Dermis microvascular lymphatic vessel endothelial cell (primary cell): Measurements from ENCODE around the gene SLC30A1. TPM values are rescaled to one million over a fixed set of nuclear protein-coding genes. Genes with fewer than 3 reads are reported as not detected.
A peak's percentile ranks its signal among the peaks of the same experiment; 100 is the strongest.
"Not testable (repeated sequence)": the region's sequence is repeated elsewhere in the genome, so short reads cannot be mapped to it uniquely, and the experiment has no call there.

Experiments used
- DNase-seq, 2 donors: peaks; one replicate each; pipeline versions ENCODE4 v3.0.0 to v3.0.0-alpha.2; 2010; ENCODE audit warnings: low read depth in 2 of 2
- total RNA-seq: library from RNA; depleted of rRNA; stranded (reverse); fragments of >200 nt; gene quantifications from 2 replicates; pipeline ENCODE4 v1.2.1, GENCODE V29; 2014

Gene SLC30A1
- total RNA-seq, 1 donor from 2014 or later = 27.9 TPM

DNA sequence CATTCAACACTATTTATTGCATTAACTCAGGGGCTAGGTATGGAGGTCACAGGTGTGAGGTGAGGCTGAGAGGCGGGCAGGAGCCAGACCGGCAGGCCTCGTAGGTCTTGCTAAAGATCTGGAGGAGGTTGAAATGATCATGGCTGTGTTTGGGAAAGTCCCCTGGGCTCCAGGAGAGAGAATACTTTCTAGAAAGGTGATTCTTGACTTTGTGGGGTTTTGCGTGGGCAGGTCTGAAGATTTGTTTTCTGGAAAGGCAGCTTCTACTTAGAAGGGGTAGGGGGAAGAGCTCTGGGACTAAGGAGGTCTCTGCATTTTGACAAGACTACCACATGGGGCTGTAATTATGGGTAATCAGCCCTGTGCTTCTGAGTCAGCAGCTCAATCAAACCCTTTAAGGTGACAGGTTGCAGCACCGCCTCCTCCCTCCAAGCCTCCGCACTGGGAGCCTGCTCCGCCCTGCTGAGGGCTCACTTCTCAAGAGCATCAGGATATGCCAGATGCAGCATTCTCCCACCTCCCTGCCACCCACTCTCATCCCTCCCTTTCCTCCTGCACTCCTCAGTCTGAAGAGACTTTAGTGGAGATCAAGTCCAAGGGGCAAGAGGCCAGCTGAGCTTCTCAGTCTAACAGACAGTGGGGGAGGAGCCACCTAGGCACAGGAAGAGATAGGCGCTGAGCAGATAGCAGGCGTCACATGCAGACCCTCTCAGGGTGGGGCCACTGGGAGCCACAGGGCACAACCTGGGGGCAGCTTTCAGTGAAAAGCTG is 30.5 kb downstream of the SLC30A1 start:
- no peak for DNase-seq

- DNase-seq = no peak
Observed at GRCh38 chr1:211547710-211548109, 31.3 kb downstream of the SLC30A1 start.

DNA sequence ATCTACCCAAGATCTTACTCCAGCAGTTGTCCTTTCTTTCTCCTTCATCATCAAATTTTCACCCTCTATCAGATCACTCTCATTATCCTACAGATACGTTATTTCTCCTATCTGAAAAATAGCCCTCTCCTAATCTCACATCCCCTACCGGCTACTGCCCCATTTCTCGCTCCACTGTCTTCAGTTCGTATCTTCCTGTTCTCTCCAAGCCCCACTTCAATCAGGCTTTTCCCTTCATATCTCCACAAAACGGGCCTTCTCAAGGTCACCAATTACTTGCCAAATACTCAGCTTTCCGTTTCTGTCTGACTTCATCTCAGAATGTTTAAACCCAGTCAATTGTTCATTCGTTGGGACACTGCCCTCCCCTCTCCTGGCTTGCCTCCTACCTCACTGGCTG is 32.4 kb downstream of the SLC30A1 start:
- no peak for DNase-seq

DNA sequence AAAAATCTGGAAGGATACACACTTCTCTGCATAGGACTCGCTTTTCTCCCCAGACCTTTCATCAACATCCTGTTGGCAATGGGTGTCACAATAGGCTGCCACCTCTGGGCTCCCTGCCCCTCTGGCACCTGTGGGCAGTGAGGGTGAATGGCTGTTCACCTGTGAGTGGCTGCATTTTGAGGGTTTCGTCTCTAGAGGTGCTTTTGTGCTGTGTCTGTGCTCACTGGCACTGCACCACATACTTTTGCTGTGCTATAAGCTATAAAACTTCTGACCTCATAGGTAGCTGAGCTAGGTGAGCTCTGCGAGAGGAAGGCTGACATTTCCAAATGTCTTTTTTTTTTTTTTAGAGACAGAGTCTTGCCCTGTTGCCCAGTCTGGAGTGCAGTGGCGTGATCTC is 35.9 kb downstream of the SLC30A1 start:
- DNase-seq = no peak

DNA sequence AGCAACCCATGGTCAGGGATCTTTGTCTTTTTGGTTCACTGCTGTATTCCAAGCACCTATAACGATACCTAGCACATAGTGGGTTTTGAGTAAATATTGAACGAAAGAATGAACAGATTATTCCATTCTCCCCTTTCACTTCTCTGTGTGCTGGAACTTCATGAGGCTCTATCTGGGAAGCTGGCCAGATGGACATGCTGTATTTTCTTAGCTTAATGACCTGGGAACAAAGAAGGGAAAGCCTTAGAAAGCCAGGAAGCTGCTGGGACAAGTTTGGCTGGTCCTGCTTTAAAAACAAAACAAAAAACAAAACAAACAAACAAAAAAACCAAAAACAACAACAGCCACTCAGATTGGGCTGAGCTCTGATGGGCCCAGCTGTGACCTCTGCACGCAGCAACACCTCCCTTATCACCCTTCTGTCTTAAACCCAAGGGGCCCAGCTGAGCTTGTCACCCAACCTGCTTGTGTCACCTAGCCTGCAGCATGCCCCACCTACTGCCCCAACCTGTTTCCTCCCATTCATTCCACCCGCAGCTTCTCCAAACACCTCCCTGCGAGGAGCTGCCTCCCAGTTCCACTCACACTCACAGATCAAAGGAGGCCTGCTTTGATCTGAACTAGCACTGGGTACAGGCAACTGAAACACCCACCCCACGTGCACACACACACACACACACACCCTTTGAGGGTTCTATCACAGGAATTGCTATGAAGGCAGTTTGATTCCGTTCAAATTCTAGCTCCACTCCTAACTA is 37.1 kb downstream of the SLC30A1 start:
- DNase-seq = peak; percentile 22 to 75

GRCh38 chr1:211541278-211541677 is 37.7 kb downstream of the SLC30A1 start:
- no peak for DNase-seq

GRCh38 chr1:211540824-211541223 is 38.1 kb downstream of the SLC30A1 start:
- DNase-seq = not testable (repeated sequence)

DNA sequence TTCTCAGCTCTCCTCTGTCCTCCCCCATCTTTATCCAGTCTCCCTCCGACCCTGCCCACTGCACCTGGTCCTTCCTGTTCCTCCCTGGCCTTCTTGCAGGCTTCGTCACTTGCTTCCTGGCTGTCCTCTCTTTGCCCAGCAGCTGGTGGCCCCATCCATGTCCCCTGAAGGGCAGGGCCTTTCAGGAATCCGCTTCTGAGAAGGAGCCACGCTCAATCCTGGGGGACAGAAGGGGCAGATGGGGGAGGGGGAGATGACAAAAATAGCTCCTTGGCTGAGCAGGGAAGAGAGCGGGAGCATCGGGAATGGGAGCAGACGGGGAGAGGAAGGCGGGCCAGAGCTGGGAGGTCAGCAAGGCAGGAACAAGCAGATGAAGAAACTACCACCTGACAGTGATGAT is 40.7 kb downstream of the SLC30A1 start:
- DNase-seq = no peak

- DNase-seq = no peak
Observed at GRCh38 chr1:211537253-211537652, 41.7 kb downstream of the SLC30A1 start.

- DNase-seq = no peak
Observed at GRCh38 chr1:211536606-211537005, 42.4 kb downstream of the SLC30A1 start.

DNA sequence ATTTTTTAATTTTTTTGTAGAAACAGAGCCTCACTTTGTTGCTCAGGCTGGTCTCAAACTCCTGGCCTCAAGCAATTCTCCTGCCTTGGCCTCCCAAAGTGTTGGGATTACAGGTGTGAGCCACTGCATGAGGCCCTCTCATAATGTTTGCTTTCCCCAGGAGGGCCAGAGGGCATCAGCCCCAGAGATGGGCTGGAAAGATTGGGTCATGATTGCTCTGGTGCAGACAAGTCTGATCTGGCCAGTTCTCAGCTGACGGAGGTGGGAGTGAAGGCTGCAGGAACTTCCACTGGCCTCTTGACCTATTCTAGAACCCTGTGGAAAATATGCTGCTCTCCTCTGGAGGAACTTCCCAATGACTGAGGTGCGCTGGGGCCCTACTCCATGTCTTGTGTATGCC is 43.6 kb downstream of the SLC30A1 start:
- no peak for DNase-seq

DNA sequence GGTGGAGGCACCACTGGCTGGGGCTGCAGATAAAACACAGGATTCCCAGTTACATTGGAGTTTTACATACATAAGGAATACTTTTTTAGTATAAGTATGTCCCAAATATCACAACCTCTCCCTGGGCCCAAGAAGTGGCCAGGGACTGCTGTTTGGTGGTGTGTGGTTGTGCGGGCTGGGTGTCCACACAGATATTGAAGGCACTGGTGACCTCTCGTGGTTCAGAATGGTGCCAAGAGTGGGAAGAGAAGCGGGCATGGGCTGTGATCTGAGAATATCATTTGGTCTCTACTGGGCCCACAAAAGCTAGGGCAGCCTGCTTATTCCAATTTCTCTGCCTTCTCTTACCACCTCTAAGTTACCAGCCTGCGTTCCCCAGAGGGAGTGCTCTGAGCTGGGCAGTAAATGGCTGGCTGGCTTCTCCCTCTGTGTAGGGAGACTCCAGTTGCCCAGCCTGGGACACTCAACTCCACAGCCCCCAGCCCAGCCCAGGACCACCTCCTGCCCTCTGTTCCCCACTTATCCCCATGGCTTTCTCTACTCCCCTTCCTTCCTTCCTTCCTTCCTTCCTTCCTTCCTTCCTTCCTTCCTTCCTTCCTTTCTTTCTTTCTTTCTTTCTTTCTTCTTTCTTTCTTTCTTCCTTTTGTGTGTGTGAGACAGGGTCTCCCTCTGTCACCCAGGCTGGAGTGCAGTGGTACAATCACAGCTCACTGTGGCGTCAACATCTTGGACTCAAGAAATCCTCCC is 44.2 kb downstream of the SLC30A1 start:
- no peak for DNase-seq

GRCh38 chr1:211532088-211532444 is 46.9 kb downstream of the SLC30A1 start:
- no peak for DNase-seq

GRCh38 chr1:211531194-211532087 is 47.5 kb downstream of the SLC30A1 start:
- DNase-seq = no peak

DNA sequence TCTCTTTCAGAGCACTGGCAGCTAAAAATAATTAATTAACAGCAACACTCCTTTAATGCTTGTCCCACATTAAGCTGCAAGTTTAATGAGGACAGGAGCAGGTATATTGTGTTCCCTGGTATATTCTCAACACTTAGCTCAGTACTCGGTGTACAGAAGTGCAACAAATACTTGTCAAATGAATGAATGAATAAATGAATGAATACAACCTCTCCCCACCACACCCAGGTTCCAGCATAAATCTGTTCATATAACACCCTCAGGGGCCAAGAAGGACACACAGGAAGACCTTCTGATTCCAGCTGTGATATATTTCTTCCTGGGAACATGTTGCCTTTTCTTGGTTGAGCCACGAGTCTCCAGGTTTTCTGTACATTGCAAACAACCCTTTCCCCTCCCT is 48.9 kb downstream of the SLC30A1 start:
- DNase-seq = no peak

DNA sequence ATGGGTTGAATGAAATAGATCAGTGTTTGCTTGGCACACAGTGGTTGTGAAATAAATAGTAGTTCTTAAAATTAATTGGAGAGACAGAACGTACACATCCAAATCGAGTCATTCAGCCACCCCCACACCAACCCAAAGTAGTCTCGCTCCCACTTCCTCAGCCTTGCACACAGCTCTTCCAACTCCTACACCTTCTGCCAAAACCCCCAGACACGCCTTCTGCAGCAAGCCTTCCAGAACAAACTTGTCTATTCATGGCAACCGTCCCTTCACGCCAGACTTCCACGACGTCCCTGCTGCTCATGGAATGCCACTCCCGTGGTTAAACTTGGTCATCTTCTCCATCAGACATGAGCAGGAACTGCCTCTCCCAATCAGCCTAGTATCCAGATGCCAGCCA is 49.5 kb downstream of the SLC30A1 start:
- DNase-seq = no peak

DNA sequence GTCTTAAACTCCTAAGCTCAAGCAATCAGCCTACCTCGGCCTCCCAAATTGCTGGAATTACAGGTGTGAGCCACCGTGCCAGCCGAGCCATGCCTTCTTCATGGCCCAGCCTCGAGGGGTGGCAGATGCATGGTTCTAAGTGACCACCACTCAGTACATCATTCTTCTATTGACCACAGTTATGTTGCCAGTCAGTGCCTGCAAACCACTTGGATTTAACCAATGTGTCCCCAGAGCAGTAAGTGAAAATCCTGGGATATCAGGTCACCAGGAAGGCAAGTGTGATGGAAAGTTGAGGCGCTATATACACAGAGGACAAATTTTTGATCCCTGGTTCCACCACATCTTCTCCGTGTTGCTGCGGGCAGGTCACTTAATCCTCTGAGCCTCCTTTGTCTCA is 50.0 kb downstream of the SLC30A1 start:
- DNase-seq = no peak

GRCh38 chr1:211527888-211528287 is 51.1 kb downstream of the SLC30A1 start:
- peak in 1 of 2 donors; percentile 61 for DNase-seq

DNA sequence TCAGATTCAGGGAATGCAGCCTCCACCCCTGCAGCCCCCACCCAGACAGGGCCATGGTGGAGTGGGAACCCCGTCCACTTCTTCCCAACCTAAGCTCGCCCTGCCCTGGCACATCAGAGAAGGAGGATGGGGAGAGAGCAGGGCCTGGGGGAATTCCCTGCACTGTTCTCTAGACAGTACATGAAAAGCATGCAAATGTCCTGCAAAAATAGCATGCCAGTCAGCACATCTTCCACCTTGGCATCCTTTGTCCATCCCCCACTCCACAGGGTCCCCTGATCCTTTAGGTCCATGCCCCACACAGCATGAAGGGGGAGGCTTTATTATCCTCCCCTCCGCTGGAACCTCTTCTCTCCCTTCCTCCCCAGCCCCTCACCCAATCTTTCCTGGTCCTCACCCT is 52.0 kb downstream of the SLC30A1 start:
- DNase-seq = no peak

GRCh38 chr1:211526101-211526500 is 52.9 kb downstream of the SLC30A1 start:
- DNase-seq = no peak

- no peak for DNase-seq
Observed at GRCh38 chr1:211525101-211525676, 53.8 kb downstream of the SLC30A1 start.
